Left lung (tissue), 10 donors: ENCODE measurements around the gene CD80. TPM values are rescaled to one million over a fixed set of nuclear protein-coding genes. Genes with fewer than 3 reads are reported as not detected.
"Not testable (repeated sequence)": the region's sequence is repeated elsewhere in the genome, so short reads cannot be mapped to it uniquely, and the experiment has no call there.

ENCODE experiments used
- ATAC-seq: fragments of 200-7000 bp; cut with Tn5 transposase; one replicate; pipeline ENCODE4 v1.9.1; 2020; ENCODE audit warnings: moderate library complexity
- DNase-seq, 4 donors: peaks; one replicate each; pipeline ENCODE4 v3.0.0-alpha.2; 2013 to 2020
- H3K27ac ChIP-seq, 2 donors: fragments of 200-600 bp; sonication (generic) in 1 of 2; one replicate each; pipeline versions ENCODE4 v1.5.0 to v1.8.0; 2020 to 2021
- H3K27me3 ChIP-seq, 2 donors: fragments of 200-600 bp; sonication (generic) in 1 of 2; one replicate each; pipeline versions ENCODE4 v1.5.0 to v1.8.0; 2020 to 2021
- H3K36me3 ChIP-seq, 2 donors: fragments of 200-600 bp; sonication (generic) in 1 of 2; one replicate each; pipeline versions ENCODE4 v1.5.0 to v1.8.0; 2020 to 2021
- H3K4me1 ChIP-seq, 2 donors: fragments of 200-600 bp; one replicate each; pipeline ENCODE4 v1.8.0; 2021
- H3K4me3 ChIP-seq, 2 donors: fragments of 200-600 bp; sonication (generic) in 1 of 2; one replicate each; pipeline versions ENCODE4 v1.5.0 to v1.8.0; 2020 to 2021; ENCODE audit warnings: mild to moderate bottlenecking in 1 of 2
- H3K9me3 ChIP-seq, 2 donors: fragments of 200-600 bp; sonication (generic) in 1 of 2; one replicate each; pipeline versions ENCODE4 v1.5.0 to v1.8.0; 2020 to 2021
- intact Hi-C, 2 donors: fragments of 100-400 bp; cut with DNase I; formaldehyde crosslinking; loops; one replicate each; pipeline versions ENCODE4 v1.11.2 to v1.14.2; 2022
- polyA plus RNA-seq, 6 donors: library from polyadenylated mRNA; unstranded; fragments of 120-200 nt; gene quantifications; one replicate each; pipeline ENCODE4 v1.2.1, GENCODE V29; 2013; ENCODE audit not compliant: insufficient read length in 6 of 6
- total RNA-seq, 2 donors: library from RNA; stranded (reverse); fragmentation: NEBNext Ultra II Directional; extraction: Animal tissue kit (Norgen Biotek cat#: 25700); gene quantifications; one replicate each; pipeline ENCODE4 v1.2.1, GENCODE V29; 2021
- TF ChIP-seq, protein P1 (sequence below), 2 donors: fragments of 200-600 bp; sonication (generic) in 1 of 2; IDR thresholded peaks; one replicate each; pipeline versions ENCODE4 v1.5.0 to v1.8.0; 2021; ENCODE audit warnings: antibody characterized with exemption in 2 of 2
- donor health status: DM: no; HTN: yes; CAD: no.
- donor health status: DM: no; HTN: no; CAD: no.

The CD80 gene
- total and polyA plus RNA-seq, 8 donors: 2.3 to 5.4 (median 2.9) TPM

- Histone ChIP-seq H3K4me3 (no peak overlapping the region), H3K4me1 (peaks cover 0 to 18% of the 10 kb centered on the region in 2 donors), H3K9me3 (no peaks in the 10 kb centered on the region), H3K36me3 (no peaks in the 10 kb centered on the region), H3K27ac (no peak overlapping the region), H3K27me3 (no peaks in the 10 kb centered on the region)
- peak; percentile 49 for ATAC-seq
- intact Hi-C loops: no loop called here
- DNase-seq: no peak
- TF ChIP-seq, protein P1, sequence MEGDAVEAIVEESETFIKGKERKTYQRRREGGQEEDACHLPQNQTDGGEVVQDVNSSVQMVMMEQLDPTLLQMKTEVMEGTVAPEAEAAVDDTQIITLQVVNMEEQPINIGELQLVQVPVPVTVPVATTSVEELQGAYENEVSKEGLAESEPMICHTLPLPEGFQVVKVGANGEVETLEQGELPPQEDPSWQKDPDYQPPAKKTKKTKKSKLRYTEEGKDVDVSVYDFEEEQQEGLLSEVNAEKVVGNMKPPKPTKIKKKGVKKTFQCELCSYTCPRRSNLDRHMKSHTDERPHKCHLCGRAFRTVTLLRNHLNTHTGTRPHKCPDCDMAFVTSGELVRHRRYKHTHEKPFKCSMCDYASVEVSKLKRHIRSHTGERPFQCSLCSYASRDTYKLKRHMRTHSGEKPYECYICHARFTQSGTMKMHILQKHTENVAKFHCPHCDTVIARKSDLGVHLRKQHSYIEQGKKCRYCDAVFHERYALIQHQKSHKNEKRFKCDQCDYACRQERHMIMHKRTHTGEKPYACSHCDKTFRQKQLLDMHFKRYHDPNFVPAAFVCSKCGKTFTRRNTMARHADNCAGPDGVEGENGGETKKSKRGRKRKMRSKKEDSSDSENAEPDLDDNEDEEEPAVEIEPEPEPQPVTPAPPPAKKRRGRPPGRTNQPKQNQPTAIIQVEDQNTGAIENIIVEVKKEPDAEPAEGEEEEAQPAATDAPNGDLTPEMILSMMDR (IDR thresholded peaks at IDR 0.05): no peak
These were observed 1.5 kb downstream of the CD80 start for GRCh38 chr3:119557877-119558269.

GRCh38 chr3:119557192-119557876 lies 2.1 kb downstream of the CD80 start:
- intact Hi-C loops: no loop called here
- TF ChIP-seq, protein P1 (IDR thresholded peaks at IDR 0.05): no peak
- H3K27ac ChIP-seq: no peak overlapping the region
- H3K9me3 ChIP-seq: no peaks in the 10 kb centered on the region
- H3K4me1 ChIP-seq: peaks cover 0 to 18% of the 10 kb centered on the region in 2 donors
- no peak overlapping the region for H3K4me3 ChIP-seq
- DNase-seq: no peak
- no peak for ATAC-seq
- no peaks in the 10 kb centered on the region for H3K36me3 ChIP-seq
- H3K27me3 ChIP-seq: no peaks in the 10 kb centered on the region

- intact Hi-C loops: no loop called here
- DNase-seq (no peak), ATAC-seq (no peak)
- Histone ChIP-seq H3K9me3 (no peaks in the 10 kb centered on the region), H3K4me3 (no peak overlapping the region), H3K4me1 (peaks cover 0 to 18% of the 10 kb centered on the region in 2 donors), H3K36me3 (no peaks in the 10 kb centered on the region), H3K27me3 (no peaks in the 10 kb centered on the region), H3K27ac (peak overlapping the region in 1 of 2 donors; percentile 8)
- TF ChIP-seq, protein P1 (IDR thresholded peaks at IDR 0.05): no peak
These were observed 3.5 kb downstream of the CD80 start for GRCh38 chr3:119555929-119556328.

- peaks cover 0 to 18% of the 10 kb centered on the region in 2 donors for H3K4me1 ChIP-seq
- ATAC-seq (peak; percentile 48), DNase-seq (peak in 1 of 4 donors; percentile 54)
- no peaks in the 10 kb centered on the region for H3K27me3 ChIP-seq
- no peak overlapping the region for H3K4me3 ChIP-seq
- TF ChIP-seq, protein P1 (IDR thresholded peaks at IDR 0.05): no peak
- H3K36me3 ChIP-seq: no peaks in the 10 kb centered on the region
- peak overlapping the region in 1 of 2 donors; percentile 8 for H3K27ac ChIP-seq
- no peaks in the 10 kb centered on the region for H3K9me3 ChIP-seq
- intact Hi-C loops: no loop called here
These were observed 4.1 kb downstream of the CD80 start for GRCh38 chr3:119555309-119555735.

- Histone ChIP-seq H3K36me3 (no peaks in the 10 kb centered on the region), H3K4me1 (peaks cover 0 to 10% of the 10 kb centered on the region in 2 donors), H3K4me3 (no peak overlapping the region), H3K27ac (no peak overlapping the region), H3K9me3 (no peaks in the 10 kb centered on the region), H3K27me3 (no peaks in the 10 kb centered on the region)
- intact Hi-C loops: no loop called here
- DNase-seq: no peak
- no peak for ATAC-seq
- TF ChIP-seq, protein P1 (IDR thresholded peaks at IDR 0.05): no peak
These were observed 5.5 kb downstream of the CD80 start for GRCh38 chr3:119553823-119554415.

- H3K9me3 ChIP-seq, DNase-seq, ATAC-seq, H3K27me3 ChIP-seq, intact Hi-C loops, H3K4me3 ChIP-seq, H3K36me3 ChIP-seq, H3K27ac ChIP-seq: not testable (repeated sequence)
- H3K4me1 ChIP-seq: peaks cover 0 to 10% of the 10 kb centered on the region in 2 donors
These were observed 6.5 kb downstream of the CD80 start for GRCh38 chr3:119552928-119553327.
